Lung (tissue), 12 donors: Measurements from ENCODE around the gene APPL1. TPM values are rescaled to one million over a fixed set of nuclear protein-coding genes. Genes with fewer than 3 reads are reported as not detected.

Experiments used
- ATAC-seq: fragments of 200-7000 bp; cut with Tn5 transposase; one replicate; pipeline ENCODE4 v1.9.1; 2020; ENCODE audit warnings: moderate number of reproducible peaks; ENCODE audit not compliant: insufficient read depth, low FRiP score
- DNase-seq, 3 donors: peaks; one replicate each; pipeline ENCODE4 v3.0.0-alpha.2; 2013 to 2017
- H3K27ac ChIP-seq, 2 donors: one replicate each; pipeline ENCODE4 v1.5.1; 2013; ENCODE audit warnings: mild to moderate bottlenecking in 2 of 2, moderate library complexity in 2 of 2, control low read depth in 1 of 2, inconsistent platforms in 1 of 2, low read depth in 1 of 2, low read length in 1 of 2
- H3K27me3 ChIP-seq, 3 donors: one replicate each; pipeline ENCODE4 v1.5.1; 2013; ENCODE audit warnings: low read length in 2 of 3; ENCODE audit not compliant: control insufficient read depth in 3 of 3, insufficient read depth in 3 of 3
- H3K36me3 ChIP-seq, 4 donors: one replicate each; pipeline ENCODE4 v1.5.1; 2013; ENCODE audit warnings: low read length in 4 of 4, mild to moderate bottlenecking in 1 of 4, moderate library complexity in 1 of 4; ENCODE audit not compliant: control insufficient read depth in 4 of 4, insufficient read depth in 4 of 4
- H3K4me1 ChIP-seq, 5 donors: one replicate each; pipeline ENCODE4 v1.5.1; 2013; ENCODE audit warnings: low read length in 5 of 5, mild to moderate bottlenecking in 2 of 5, moderate library complexity in 1 of 5; ENCODE audit not compliant: control insufficient read depth in 5 of 5, insufficient read depth in 5 of 5
- H3K4me3 ChIP-seq: one replicate; pipeline ENCODE4 v1.5.1; 2013; ENCODE audit warnings: mild to moderate bottlenecking, control low read depth, moderate library complexity
- H3K9ac ChIP-seq, 2 donors: one replicate each; pipeline ENCODE4 v1.5.1; 2013; ENCODE audit warnings: low read length in 2 of 2, control low read depth in 1 of 2; ENCODE audit not compliant: insufficient read depth in 1 of 2
- H3K9me3 ChIP-seq, 4 donors: one replicate each; pipeline ENCODE4 v1.5.1; 2013; ENCODE audit warnings: low read length in 3 of 4, mild to moderate bottlenecking in 1 of 4, moderate library complexity in 1 of 4; ENCODE audit not compliant: control insufficient read depth in 4 of 4, insufficient read depth in 3 of 4
- WGBS, 2 donors: extraction: QIAGEN DNeasy Blood & Tissue Kit; methylation state at CpG; one replicate each; pipeline ENCODE4 v1.1.7; 2013; 5-methylcytosine and 5-hydroxymethylcytosine counted together
- polyA plus RNA-seq, 2 donors: library from polyadenylated mRNA; stranded (reverse); fragments of 200-250 nt; gene quantifications; one replicate each; pipeline ENCODE4 v1.2.1, GENCODE V29; 2013
- total RNA-seq, 2 donors: library from RNA; depleted of rRNA in 1 of 2; stranded (reverse); fragments of >200 nt in 1 of 2; gene quantifications; one replicate each; pipeline ENCODE4 v1.2.1, GENCODE V29; 2014 to 2021
- TF ChIP-seq, protein P1 (sequence below): IDR thresholded peaks from 2 replicates; pipeline ENCODE4 v1.5.1; 2012; ENCODE audit warnings: mild to moderate bottlenecking; ENCODE audit errors: control extremely low read depth, extremely low read depth
- donor health status: control.
- donor health status: control.
- donor health status: Bipolar disorder and iron deficiency.
- donor health status: healthy.
- donor health status: DM: yes; HTN: yes; CAD: no.

APPL1 gene
- total and polyA plus RNA-seq, 4 donors = 10.6 to 55.2 (median 20.1) TPM

DNA sequence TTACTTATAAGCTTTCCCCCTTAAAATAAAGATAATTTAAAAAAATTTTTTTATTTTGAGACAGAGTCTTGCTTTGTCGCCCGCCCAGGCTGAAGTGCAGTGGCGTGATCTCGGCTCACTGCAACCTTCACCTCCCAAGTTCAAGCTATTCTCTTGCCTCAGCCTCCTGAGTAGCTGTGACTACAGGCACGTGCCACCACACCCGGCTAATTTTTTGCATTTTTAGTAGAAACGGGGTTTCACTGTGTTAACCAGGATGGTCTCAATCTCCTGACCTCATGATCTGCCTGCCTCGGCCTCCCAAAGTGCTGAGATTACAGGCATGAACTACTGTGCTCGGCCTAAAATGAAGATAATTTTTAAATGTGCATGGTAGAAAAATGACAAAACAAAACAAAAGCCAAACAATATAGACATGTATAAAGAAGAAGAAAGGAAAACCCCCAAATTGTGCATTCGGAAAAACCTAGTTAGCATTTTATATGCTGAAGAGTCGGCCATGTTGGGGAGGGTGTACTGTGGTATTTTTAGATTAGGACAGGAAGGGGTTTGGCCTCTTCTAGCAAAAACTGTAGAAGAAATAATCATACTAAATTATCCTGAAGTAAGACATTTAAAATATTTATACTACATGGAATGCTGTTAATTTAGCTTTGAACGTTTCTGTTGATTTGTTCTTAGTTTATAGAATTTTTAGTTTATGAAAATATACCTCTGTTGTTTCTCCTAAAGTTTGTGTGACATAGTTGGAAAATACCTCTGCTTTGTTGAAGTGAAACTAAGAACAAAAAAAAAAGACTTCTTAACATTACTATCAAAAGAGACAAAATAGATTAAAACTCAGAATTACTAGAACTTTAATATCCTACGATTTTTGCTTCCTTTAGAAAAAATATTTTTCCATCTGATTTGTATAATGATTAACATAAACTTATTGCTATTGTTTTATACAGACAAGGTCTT, 7.4 kb downstream of the APPL1 start:
- no peak overlapping the region for H3K9ac ChIP-seq
- peaks cover 0 to 9% (median 4%) of the 10 kb centered on the region in 5 donors for H3K4me1 ChIP-seq
- TF ChIP-seq, protein P1, sequence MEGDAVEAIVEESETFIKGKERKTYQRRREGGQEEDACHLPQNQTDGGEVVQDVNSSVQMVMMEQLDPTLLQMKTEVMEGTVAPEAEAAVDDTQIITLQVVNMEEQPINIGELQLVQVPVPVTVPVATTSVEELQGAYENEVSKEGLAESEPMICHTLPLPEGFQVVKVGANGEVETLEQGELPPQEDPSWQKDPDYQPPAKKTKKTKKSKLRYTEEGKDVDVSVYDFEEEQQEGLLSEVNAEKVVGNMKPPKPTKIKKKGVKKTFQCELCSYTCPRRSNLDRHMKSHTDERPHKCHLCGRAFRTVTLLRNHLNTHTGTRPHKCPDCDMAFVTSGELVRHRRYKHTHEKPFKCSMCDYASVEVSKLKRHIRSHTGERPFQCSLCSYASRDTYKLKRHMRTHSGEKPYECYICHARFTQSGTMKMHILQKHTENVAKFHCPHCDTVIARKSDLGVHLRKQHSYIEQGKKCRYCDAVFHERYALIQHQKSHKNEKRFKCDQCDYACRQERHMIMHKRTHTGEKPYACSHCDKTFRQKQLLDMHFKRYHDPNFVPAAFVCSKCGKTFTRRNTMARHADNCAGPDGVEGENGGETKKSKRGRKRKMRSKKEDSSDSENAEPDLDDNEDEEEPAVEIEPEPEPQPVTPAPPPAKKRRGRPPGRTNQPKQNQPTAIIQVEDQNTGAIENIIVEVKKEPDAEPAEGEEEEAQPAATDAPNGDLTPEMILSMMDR = no peak
- WGBS, 2 donors = 85 to 89% methylated on average over 13 of the region's 13 CpGs
- ATAC-seq = no peak
- H3K27me3 ChIP-seq = no peaks in the 10 kb centered on the region
- no peak overlapping the region for H3K27ac ChIP-seq
- H3K36me3 ChIP-seq = peaks cover 2 to 18% (median 9%) of the 10 kb centered on the region in 4 donors
- DNase-seq = no peak
- no peaks in the 10 kb centered on the region for H3K9me3 ChIP-seq
- H3K4me3 ChIP-seq = no peak overlapping the region

DNA sequence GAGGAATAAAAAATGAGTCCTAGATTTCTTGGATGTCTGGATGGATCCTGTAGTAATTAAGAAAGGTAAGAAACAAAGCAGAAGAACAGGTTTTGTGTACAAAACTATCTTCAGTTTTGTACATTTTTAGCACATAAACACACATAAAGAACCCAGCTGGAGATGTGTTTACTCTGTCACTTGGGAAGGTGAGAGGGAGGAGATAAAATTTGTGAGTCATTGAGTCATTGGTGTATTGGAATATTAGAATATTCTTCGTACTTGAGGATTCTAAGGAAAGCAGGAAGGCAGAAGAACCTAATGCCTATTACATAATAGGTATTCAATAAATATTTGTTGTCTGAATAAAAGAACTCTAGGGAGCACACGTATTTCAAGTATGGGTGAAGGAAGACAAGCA, 17.4 kb downstream of the APPL1 start:
- H3K9me3 ChIP-seq = no peaks in the 10 kb centered on the region
- no peak overlapping the region for H3K27ac ChIP-seq
- H3K4me3 ChIP-seq = no peak overlapping the region
- TF ChIP-seq, protein P1 = no peak
- no peaks in the 10 kb centered on the region for H3K4me1 ChIP-seq
- H3K9ac ChIP-seq = no peak overlapping the region
- ATAC-seq = no peak
- peaks cover 9 to 58% (median 31%) of the 10 kb centered on the region in 4 donors for H3K36me3 ChIP-seq
- no peak for DNase-seq
- no peaks in the 10 kb centered on the region for H3K27me3 ChIP-seq
- 75 to 89% methylated on average over 2 of the region's 2 CpGs for WGBS, 2 donors

DNA sequence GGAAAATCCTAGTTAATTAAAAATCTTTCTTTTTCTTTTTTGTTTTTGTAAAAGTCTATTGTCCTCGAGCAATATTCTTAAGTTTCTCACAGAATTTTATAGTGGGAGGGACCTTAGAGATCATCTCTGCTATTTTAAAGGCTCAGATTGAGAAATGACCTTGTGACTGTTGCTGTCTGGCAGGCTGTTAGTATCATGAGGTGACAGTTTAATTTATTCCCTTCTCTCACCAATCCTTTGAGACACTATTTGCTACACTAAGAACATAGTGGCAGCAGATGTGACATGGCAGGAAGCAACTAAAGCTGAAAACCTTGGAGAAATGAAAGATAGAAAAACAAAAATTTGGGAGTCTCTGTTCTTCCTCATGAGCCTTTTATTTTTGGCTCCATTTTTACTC, 24.9 kb downstream of the APPL1 start:
- no peaks in the 10 kb centered on the region for H3K27me3 ChIP-seq
- H3K4me3 ChIP-seq = no peak overlapping the region
- peak in 1 of 3 donors; percentile 6 for DNase-seq
- no peak overlapping the region for H3K9ac ChIP-seq
- H3K36me3 ChIP-seq = peaks cover 8 to 24% (median 14%) of the 10 kb centered on the region in 4 donors
- H3K9me3 ChIP-seq = no peaks in the 10 kb centered on the region
- H3K4me1 ChIP-seq = peaks cover 0 to 6% (median 0%) of the 10 kb centered on the region in 5 donors
- TF ChIP-seq, protein P1 = no peak
- 85 to 86% methylated on average over 1 of the region's 1 CpG for WGBS, 2 donors
- ATAC-seq = no peak
- H3K27ac ChIP-seq = no peak overlapping the region
